HG03439 (cell line): ENCODE data around the gene TRIM36.

ENCODE experiments used
- ATAC-seq: cut with Tn5 transposase; IDR thresholded peaks from one replicate; pipeline ENCODE4 v1.9.1; 2021; ENCODE audit warnings: mild to moderate bottlenecking, moderate library complexity; ENCODE audit not compliant: unreplicated experiment

The TRIM36 gene, protein sequence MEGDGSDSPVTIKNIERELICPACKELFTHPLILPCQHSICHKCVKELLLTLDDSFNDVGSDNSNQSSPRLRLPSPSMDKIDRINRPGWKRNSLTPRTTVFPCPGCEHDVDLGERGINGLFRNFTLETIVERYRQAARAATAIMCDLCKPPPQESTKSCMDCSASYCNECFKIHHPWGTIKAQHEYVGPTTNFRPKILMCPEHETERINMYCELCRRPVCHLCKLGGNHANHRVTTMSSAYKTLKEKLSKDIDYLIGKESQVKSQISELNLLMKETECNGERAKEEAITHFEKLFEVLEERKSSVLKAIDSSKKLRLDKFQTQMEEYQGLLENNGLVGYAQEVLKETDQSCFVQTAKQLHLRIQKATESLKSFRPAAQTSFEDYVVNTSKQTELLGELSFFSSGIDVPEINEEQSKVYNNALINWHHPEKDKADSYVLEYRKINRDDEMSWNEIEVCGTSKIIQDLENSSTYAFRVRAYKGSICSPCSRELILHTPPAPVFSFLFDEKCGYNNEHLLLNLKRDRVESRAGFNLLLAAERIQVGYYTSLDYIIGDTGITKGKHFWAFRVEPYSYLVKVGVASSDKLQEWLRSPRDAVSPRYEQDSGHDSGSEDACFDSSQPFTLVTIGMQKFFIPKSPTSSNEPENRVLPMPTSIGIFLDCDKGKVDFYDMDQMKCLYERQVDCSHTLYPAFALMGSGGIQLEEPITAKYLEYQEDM

DNA sequence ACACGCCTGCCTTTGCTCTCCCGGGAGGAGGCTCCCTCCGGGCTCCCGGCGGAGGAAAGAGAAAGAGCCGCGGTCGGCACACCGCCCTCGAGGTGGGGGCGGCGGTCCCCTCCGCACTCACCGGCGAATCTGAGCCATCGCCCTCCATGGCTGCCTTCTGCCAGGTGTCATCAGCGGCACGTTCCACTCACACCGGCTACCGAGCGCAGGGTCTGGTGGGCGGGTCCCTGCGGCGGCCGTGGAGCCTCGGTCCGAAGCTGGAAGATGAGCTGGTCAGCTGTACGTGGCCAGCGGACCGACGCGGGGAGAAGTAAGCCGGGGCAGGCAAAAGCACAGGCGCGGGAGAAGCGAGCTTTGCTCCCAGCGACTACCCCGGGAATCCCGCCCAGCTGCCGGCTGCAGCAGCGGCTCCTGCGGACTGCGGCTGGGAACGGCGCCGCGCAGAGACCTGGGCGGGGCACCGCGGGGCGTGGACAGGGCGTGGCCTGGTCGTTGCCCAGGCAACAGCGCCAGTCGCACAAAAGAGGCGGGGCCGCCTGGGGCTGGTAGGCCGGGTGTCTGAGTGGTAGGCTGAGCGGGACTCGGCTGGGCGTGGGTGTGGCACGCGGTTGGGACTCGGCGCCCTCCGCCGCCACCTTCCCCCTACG, at the start of gene TRIM36:
TSS of gene TRIM36 (minus strand) at position 422 of the 647 bp plus-strand sequence. CDS start at position 148, 274 bp downstream.
- ATAC-seq, result peak; percentile 99

GRCh38 chr5:115214541-115214940, 44.8 kb upstream of the TRIM36 start:
- ATAC-seq, result no peak

DNA sequence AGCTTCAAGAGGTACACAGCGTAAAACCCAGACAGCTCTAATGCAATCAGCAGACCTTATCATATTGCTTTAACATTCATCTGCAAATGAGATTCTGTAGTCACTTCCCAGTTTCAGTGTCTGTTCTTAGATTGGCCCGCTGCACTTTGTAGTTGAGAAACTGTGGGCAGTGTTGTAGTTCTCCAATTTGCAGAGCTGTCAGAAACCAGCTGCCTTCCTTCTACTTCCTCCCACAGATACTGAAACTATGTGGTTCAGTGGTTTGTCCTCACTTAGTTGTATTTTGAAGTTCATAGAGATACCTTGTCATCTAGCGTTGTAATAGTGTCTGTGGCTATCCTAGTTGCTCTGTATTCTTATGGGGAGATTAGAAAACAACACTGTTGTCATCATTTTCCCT, 39.6 kb upstream of the TRIM36 start:
- peak; percentile 100 for ATAC-seq

DNA sequence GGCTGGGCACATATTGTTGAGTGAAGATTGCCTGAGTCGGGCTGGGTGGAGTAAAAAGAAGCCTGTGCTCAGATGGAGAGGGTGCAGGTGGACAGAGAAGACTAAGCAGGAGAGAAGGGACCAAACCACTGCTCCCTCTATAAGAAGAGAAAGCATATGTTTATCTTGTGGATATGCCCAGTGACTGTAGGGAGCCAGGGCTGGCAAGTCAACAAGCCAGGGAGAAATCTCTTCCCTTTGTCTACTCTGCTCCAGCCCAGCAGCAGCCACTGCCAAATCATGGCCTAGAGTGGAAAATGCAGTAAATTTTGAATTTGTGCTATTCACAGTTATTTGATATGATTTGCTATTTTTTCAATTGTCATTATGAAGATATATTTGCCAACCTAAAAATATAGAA, 33.2 kb upstream of the TRIM36 start:
- ATAC-seq, result no peak

GRCh38 chr5:115196161-115196560, 26.5 kb upstream of the TRIM36 start:
- ATAC-seq, result no peak

GRCh38 chr5:115194676-115195075, 25.0 kb upstream of the TRIM36 start:
- no peak for ATAC-seq

- ATAC-seq, result no peak
Measured at GRCh38 chr5:115193295-115193694, 23.6 kb upstream of the TRIM36 start.

DNA sequence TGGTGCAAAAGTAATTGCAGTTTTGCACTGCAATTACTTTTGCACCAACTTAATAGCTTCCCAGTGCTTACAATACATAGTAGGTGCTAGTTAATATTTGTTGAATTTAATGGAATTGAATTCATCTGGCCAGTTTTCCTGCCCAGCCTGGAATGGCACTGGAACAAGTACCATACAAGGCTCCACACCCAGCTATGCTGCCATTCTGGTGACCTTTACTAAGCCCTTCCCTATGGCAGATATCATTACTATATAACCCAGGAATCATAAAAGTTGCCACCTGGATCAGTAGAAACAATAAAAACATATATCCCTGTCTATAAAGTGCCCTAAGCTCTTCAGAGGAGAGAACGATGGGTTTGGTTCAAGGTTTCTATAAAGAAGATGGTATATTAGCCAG, 22.4 kb upstream of the TRIM36 start:
- ATAC-seq, result no peak

- ATAC-seq, result no peak
Measured at GRCh38 chr5:115191474-115192031, 21.8 kb upstream of the TRIM36 start.

- no peak for ATAC-seq
Measured at GRCh38 chr5:115190388-115190787, 20.7 kb upstream of the TRIM36 start.

GRCh38 chr5:115189866-115190265, 20.2 kb upstream of the TRIM36 start:
- no peak for ATAC-seq

GRCh38 chr5:115186794-115187193, 17.1 kb upstream of the TRIM36 start:
- ATAC-seq, result no peak

- no peak for ATAC-seq
Measured at GRCh38 chr5:115184770-115185169, 15.1 kb upstream of the TRIM36 start.

DNA sequence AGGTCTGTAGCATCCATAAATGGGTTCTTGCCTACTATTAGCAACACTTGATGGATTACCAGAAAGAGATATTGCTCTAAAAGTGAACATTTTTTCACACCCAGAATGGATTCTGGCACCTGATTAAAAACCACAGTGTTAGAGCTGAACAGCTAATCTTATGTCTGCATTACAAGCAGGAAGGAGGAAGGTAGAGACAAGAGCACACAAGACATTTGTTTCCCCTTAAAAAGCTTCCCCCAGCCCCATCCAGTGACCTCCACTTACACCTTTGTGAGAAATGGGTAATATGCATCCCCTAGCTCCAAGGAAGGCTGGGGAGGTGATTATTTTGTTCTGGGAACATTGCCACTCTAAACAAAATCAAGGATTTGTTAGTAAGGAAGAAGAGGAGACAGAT, 12.0 kb upstream of the TRIM36 start:
- ATAC-seq, result no peak

DNA sequence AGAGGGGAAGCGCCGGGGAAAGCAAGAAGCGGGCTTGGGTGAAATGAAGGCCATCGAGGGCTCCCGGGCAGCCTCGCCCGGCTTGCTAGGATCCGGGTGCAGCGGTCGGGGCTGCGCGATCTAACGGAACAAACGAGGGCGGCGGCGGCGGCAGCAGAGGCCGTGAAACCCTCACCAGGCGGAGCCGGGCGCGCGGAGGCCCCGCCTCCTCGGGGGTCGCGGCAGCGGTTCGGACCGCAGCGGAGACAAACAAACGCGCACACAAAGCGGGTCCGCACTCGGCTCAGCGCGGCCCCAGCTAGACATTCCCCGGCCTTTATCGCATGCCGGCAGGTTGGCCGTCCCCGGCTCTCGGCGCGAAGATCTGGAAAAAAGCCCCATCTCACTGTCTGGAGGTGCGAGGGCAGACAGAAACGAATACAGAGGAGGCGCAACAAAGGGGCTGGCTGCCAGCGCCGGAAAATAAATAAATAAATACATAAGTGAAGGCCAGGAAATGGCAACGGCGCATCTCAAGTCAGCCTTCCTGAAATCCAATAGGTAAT, 10.5 kb upstream of the TRIM36 start:
- ATAC-seq, result peak; percentile 71

GRCh38 chr5:115179394-115180164, 9.9 kb upstream of the TRIM36 start:
- peak; percentile 34 for ATAC-seq

GRCh38 chr5:115179030-115179393, 9.3 kb upstream of the TRIM36 start:
- no peak for ATAC-seq

GRCh38 chr5:115170929-115171510, 1.3 kb upstream of the TRIM36 start:
- ATAC-seq, result no peak

- peak; percentile 43 for ATAC-seq
Measured at GRCh38 chr5:115170134-115170928, 623 bp upstream of the TRIM36 start.
